Measurements from ENCODE around the gene TAAR2.
"Not testable (repeated sequence)": the region's sequence is repeated elsewhere in the genome, so short reads cannot be mapped to it uniquely, and the experiment has no call there.

The TAAR2 gene, protein sequence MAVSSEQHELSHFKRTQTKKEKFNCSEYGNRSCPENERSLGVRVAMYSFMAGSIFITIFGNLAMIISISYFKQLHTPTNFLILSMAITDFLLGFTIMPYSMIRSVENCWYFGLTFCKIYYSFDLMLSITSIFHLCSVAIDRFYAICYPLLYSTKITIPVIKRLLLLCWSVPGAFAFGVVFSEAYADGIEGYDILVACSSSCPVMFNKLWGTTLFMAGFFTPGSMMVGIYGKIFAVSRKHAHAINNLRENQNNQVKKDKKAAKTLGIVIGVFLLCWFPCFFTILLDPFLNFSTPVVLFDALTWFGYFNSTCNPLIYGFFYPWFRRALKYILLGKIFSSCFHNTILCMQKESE

DNA sequence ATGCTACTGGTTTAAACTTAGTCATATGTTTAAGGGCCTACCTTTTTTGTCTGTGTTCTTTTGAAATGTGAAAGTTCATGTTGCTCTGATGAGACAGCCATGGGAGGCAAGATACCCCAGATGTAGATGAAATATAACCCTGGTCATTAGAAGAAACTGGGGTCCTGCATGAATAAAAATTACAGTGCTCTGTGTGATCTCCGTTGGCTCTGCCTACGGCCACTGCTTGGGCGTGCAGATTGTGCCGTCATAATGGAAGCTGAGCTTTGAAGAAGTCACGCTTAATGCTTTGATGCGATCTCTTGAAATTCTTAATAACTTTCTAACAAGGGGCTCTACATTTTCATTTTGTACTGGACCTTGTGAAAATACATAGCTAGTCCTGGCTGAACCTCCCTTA is at the start of gene TAAR2:
Gene TAAR2, minus strand, starts transcription at position 101 of the 400 bp plus-strand sequence. Its CDS starts 0 bp downstream, at position 101.
- DNase-seq, result no peak

DNA sequence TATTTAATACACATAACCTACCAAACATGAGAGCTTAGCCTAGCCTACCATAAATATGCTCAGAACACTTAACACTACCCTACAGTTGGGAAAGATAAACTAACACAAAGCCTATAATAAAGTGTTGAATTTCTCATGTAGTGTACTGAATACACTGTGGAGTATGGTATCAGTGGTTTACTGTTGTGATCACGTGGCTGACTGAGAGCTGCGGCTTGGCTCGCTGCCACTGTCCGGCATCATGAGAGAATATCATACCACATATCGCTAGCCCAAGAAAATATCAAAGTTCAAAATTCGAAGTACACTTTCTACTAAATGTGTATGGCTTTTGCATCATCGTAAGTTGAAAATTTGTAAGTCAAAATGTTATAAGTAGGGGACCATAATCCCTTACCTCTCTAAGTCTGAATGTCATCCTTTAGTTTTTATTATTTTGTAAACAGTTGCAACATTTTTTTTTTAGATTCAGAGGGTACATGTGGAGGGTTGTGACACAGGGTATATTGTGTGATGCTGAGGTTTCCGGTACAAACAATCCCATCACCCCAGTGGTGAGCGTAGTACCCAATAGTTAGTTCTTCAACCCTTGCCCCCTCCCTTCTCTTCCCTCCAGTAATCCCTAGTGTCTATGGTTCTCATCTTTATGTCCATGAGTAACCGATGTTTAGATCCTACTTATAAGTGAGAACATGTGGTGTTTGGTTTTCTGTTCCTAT is 49.5 kb upstream of the TAAR2 start:
- no peak for DNase-seq

DNA sequence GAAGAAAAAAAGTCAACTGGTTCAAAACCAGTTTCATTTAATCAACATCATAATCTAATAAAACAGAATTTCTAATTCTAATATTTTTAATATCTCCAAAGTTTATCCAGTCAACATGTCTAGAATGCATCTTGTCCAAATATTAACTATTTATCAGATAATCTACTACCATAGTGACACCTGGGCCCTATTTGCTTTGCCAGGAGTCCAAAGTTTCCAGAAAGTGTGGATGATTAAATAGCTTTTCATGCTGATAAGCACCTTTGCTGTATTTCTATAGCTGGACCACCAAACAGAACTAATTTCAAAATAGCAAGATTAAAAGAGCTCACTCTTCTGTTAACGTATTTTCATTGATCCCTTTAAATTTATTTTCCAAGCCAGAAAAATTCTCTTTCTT is 47.2 kb upstream of the TAAR2 start:
- DNase-seq, result no peak

DNA sequence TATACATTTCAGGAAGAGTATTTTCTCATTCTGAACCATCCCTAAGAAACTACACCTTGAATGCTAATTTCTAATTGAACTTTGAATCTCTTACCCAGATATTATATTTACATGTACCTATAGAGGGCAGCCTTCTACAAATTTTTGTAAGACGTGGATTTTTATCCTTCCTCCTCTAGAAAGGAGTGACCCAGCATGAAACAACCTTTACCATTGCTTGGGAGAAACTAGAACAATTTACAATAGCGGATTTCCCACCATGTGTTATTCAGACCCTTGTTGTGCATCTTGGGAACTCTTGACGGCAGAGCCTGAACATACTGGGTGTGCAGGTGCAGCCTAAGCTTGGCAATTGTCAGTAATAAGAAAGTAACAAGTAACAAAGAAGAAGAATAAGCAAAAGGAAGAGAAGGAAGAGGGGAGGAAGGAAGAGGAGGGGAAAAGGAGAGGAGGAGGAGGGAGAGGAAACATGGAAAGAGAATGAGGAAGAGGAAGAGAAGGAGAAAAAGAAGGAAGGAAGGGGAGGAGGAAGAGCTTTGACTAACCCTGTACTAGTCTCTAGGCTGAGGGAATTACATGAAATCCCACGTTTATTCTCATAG is 45.7 kb upstream of the TAAR2 start:
- DNase-seq, result peak; percentile 38

DNA sequence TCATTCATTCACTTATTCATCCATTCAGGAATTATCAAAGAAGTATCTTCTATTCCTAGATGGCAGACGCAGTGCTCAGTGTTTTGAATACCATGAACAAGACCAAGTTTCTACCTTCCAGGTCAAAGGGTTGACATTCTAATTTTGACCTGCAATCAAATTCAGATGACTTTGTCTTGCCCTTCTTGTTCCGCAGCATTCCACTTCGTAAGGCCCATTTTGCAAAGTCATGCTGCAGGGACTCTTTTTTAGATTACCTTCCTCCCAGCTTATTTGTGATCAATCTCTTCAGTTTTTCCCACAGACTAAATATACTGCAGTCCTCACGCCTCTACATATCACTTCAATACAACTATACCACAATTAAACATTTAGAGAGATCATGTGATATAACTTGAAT is 42.0 kb upstream of the TAAR2 start:
- DNase-seq, result no peak

DNA sequence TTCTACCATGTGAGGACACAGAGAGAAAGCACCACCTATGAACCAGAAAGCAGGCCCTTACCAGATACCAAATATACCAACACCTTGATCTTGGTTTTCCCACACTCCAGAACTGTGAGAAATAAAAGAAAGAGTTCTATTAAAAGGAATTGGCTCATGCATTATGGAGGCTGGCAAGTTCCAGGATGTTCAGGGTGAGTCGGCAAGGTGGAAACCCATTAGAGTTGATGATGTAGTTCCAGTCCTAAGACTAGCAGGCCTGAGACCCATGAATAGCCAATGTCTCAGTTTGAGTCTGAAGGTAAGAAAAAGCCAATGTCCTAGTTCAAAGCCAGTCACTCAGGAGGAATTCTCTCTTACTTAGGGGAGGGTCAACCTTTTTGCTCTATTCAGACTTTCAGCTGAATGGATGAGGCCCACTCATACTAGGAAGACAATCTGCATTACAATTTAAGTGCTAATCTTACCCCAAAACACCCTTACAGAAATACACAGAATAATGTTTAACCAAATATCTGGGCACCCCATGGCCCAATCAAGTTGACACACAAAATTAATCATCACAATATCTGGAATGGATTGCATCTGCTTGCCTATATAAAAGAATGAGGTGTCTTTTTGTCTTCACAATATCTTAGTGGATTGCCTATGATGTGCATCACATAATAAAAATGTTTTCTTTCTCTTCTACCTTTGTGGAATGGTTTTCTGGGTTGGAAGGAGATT is 40.4 kb upstream of the TAAR2 start:
- no peak for DNase-seq

DNA sequence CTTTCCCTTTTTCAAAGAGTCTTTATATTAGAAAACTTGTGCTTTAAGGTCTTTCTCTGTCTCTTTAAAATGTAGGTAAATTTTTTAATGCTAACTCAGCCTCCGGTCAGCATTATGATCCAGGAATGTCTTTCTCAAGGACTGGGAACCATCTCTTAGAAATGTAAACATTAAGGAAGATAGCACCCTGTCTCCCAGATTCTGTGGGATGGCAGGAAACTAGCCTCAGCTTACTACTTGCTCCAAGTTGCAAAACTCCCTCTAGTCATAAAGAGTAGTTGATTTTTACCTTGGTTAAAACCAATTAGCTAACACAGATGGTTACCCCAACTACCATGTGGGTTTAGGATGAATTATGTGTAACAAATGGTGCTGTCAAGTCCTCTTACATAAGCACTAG is 39.6 kb upstream of the TAAR2 start:
- no peak for DNase-seq

DNA sequence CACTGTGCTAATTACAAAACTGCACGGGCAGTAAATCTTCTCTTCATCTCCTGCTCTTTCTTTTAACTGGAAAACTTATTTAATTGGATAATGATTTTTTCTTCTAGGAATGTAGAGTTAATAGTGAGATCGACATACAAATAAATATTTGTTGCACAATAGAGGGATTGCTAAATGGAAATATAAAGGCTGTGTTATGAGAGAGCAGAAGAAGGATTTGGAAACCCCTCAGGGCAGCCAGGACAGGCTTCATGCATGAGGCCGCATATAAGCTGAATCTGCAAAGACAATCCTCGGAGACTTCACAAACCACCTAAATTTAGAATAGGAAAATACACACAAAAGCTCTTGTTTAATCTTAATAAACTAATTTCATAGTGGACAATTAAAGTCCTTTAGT is 37.8 kb upstream of the TAAR2 start:
- no peak for DNase-seq

DNA sequence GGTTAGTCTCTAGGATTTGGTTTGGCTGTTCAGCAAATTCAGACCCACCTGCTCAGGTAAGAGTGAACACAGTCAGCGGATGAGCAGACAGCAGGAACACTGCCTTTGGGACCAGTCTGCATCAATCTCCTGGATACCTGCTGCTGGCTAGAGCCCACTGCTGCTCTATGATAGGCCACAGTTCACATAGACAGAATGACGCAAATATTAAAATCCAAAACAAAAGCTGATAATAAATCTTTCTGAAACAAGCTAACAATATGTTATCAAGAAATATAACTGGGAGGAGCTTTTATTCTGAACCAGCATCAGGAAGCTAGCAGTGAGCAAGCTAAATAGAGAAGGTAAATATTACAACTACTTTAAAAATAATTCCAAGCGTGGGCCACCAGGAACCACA is 35.0 kb upstream of the TAAR2 start, which contains the start of gene TAAR1:
Gene TAAR1, minus strand, starts transcription at position 101 of the 400 bp plus-strand sequence. CDS start 13,179 bp downstream, outside the sequence.
- DNase-seq, result no peak

- no peak for DNase-seq
These were observed 27.0 kb upstream of the TAAR2 start for GRCh38 chr6:132651062-132651461.

DNA sequence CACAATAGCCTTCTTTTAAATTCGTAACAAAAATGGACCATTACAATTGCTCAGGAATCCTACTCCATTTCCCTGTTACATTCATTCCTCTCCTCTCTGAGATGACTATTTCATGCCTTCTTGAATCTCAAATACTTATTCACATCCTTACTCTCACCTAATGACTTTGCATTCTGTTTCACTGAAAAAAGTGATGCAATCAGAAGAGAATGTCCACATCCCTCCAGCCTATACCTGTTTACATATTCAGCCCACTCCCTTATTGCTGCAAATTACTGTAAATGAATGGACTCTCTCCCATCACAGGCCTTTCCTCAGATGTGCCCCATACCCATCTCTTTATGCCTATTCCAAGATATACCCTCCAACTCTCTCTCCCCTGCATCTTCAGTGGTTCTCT is 26.4 kb upstream of the TAAR2 start:
- no peak for DNase-seq

DNA sequence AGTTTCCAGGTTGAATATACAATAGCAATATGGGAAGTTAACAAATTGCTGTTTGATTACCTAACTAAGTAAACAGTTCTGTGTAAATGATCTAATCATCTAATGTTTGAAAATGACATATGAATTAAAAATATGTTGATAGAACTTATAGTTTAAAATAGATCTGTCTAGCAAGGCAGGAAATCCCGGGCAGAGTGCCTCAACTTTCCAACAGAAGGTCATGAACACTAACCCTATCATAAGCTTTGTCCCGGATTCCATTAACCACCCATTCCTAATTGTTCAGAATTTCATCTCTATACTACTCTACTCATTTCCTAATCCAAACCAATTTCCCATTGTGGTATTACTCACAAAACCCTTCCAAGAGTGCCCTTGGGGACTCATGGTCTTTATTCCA is 24.8 kb upstream of the TAAR2 start:
- DNase-seq, result no peak

GRCh38 chr6:132648356-132648755 is 24.3 kb upstream of the TAAR2 start:
- DNase-seq, result no peak

DNA sequence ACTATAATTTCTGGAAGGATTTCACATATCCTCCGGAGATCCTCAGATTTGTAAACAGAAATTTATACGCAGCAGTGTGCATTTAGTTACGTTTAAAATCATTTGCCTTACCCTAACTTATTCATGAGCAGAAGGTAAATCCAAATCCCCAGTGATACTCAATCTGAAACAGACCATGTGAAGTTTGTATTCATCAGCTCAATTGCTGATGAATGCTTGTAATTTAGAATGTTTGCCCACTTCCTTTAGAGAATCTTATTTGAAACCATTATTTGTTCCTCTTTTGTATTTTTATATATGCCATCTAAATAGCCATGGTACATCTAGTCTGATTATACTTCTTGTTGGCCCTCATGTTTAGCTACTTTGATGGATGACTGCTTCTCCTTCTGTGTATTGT is 19.5 kb upstream of the TAAR2 start:
- DNase-seq, result no peak

DNA sequence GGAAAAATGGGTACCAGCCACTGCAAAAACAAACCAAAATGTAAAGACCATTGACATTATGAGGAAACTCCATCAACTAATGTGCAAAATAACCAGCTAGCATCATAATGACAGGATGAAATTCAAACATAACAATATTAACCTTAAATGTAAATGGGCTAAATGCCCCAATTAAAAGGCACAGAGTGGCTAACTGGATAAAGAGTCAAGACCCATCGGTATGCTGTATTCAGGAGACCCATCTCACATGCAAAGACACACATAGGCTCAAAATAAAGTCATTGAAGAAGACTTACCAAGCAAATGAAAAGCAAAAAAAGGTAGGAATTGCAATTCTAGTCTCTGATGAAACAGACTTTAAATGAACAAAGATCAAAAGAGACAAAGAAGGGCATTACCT is 13.1 kb upstream of the TAAR2 start:
- not testable (repeated sequence) for DNase-seq

- DNase-seq, result not testable (repeated sequence)
These were observed 11.8 kb upstream of the TAAR2 start for GRCh38 chr6:132635906-132636305.

GRCh38 chr6:132635288-132635687 is 11.2 kb upstream of the TAAR2 start:
- not testable (repeated sequence) for DNase-seq

DNA sequence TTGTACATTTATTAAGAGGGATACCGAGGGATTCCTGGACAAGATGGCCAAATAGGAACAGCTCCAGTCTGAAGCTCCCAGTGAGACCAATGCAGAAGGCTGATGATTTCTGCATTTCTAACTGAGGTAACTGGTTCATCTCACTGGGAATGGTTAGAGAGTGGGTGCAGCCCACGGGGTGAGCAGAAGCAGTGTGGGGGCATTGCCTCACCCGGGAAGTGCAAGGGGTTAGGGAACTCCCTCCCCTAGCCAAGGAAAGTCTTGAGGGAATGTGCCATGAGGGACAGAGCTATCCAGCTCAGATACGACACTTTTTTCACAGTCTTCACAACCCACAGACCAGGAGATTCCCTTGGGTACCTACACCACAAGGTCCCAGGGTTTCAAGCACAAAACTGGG is 10.7 kb upstream of the TAAR2 start:
- DNase-seq, result no peak

- DNase-seq, result no peak
These were observed 9.3 kb upstream of the TAAR2 start for GRCh38 chr6:132633362-132633761.

GRCh38 chr6:132623106-132623845 is 799 bp downstream of the TAAR2 start:
- DNase-seq, result no peak

- peak; percentile 18 for DNase-seq
These were observed 7.4 kb downstream of the TAAR2 start for GRCh38 chr6:132616677-132617076.

GRCh38 chr6:132614554-132614953 is 9.5 kb downstream of the TAAR2 start:
- no peak for DNase-seq
